DMS53 (cell line): ENCODE measurements around the gene MPIG6B.

Experiments
- DNase-seq: peaks from one replicate; lab custom pipeline; 2025; lab: John Stamatoyannopoulos, UW

Gene MPIG6B

GRCh38 chr6:31723245-31723979 lies at the start of gene MPIG6B:
TSS of gene MPIG6B (plus strand) at chr6:31723373. CDS start at chr6:31723384, 11 bp downstream.
- DNase-seq = no peak

- DNase-seq = no peak
These were observed 46.8 kb upstream of the MPIG6B start for GRCh38 chr6:31676322-31676903.

GRCh38 chr6:31676904-31677303 lies 46.3 kb upstream of the MPIG6B start:
- peak; percentile 52 for DNase-seq

- no peak for DNase-seq
These were observed 45.2 kb upstream of the MPIG6B start for GRCh38 chr6:31677955-31678354.

- DNase-seq = peak; percentile 96
These were observed 42.7 kb upstream of the MPIG6B start, which contains the start of gene LY6G5C for GRCh38 chr6:31680226-31681134. TSS of gene LY6G5C (minus strand) at chr6:31681067. CDS start at chr6:31680373, 694 bp downstream.

GRCh38 chr6:31681135-31681671 lies 42.0 kb upstream of the MPIG6B start:
- peak; percentile 88 for DNase-seq

GRCh38 chr6:31683591-31683990 lies 39.6 kb upstream of the MPIG6B start:
- DNase-seq = peak; percentile 61

GRCh38 chr6:31686483-31686882 lies 36.7 kb upstream of the MPIG6B start:
- DNase-seq = no peak

- DNase-seq = peak; percentile 20
These were observed 35.9 kb upstream of the MPIG6B start for GRCh38 chr6:31687321-31687720.

GRCh38 chr6:31687860-31688693 lies 35.1 kb upstream of the MPIG6B start:
- DNase-seq = no peak

GRCh38 chr6:31689249-31690110 lies 33.7 kb upstream of the MPIG6B start:
- DNase-seq = peak; percentile 21

- no peak for DNase-seq
These were observed 32.7 kb upstream of the MPIG6B start for GRCh38 chr6:31690231-31691077.

- no peak for DNase-seq
These were observed 32.1 kb upstream of the MPIG6B start for GRCh38 chr6:31691078-31691463.

GRCh38 chr6:31691564-31692108 lies 31.5 kb upstream of the MPIG6B start:
- no peak for DNase-seq

GRCh38 chr6:31692353-31692752 lies 30.8 kb upstream of the MPIG6B start:
- DNase-seq = no peak

- DNase-seq = no peak
These were observed 30.3 kb upstream of the MPIG6B start for GRCh38 chr6:31692886-31693285.

- no peak for DNase-seq
These were observed 29.6 kb upstream of the MPIG6B start for GRCh38 chr6:31693535-31693934.

- DNase-seq = peak; percentile 17
These were observed 25.6 kb upstream of the MPIG6B start for GRCh38 chr6:31697555-31697954.

- no peak for DNase-seq
These were observed 22.3 kb upstream of the MPIG6B start for GRCh38 chr6:31700740-31701401.
